Stomach (tissue), 9 donors: ENCODE data around the gene CAB39L. TPM values are rescaled to one million over a fixed set of nuclear protein-coding genes. Genes with fewer than 3 reads are reported as not detected.

Experiments
- DNase-seq, 2 donors: peaks; one replicate each; pipeline versions ENCODE4 v3.0.0 to v3.0.0-alpha.2; 2013 to 2019
- H3K27ac ChIP-seq, 5 donors: fragments of 200-600 bp in 4 of 5; sonication (generic) in 4 of 5; one replicate each; pipeline ENCODE4 v1.5.1; 2013 to 2019; ENCODE audit warnings: mild to moderate bottlenecking in 1 of 5, moderate library complexity in 1 of 5
- H3K27me3 ChIP-seq, 3 donors: fragments of 200-600 bp; sonication (generic); one replicate each; pipeline ENCODE4 v1.5.1; 2017 to 2019; ENCODE audit warnings: mixed run types in 1 of 3
- H3K36me3 ChIP-seq, 4 donors: fragments of 200-600 bp; sonication (generic); 1 replicate in 3 of 4; 2 replicates in 1 of 4; pipeline ENCODE4 v1.5.1; 2016 to 2019
- H3K4me1 ChIP-seq, 4 donors: fragments of 200-600 bp; sonication (generic); one replicate each; pipeline ENCODE4 v1.5.1; 2016 to 2019
- H3K4me3 ChIP-seq, 4 donors: fragments of 200-600 bp; sonication (generic) in 3 of 4; one replicate each; pipeline ENCODE4 v1.5.1; 2016 to 2019; ENCODE audit warnings: mild to moderate bottlenecking in 1 of 4
- H3K9me3 ChIP-seq, 4 donors: fragments of 200-600 bp; sonication (generic); one replicate each; pipeline ENCODE4 v1.5.1; 2016 to 2019
- EP300 ChIP-seq: sonication (generic); formaldehyde crosslinking; IDR thresholded peaks from one replicate; pipeline ENCODE4 v1.6.1; 2017; ENCODE audit warnings: antibody characterized with exemption
- POLR2A ChIP-seq, 4 donors: fragments of 450-650 bp; IDR thresholded peaks; one replicate each; pipeline ENCODE4 v1.6.1; 2016; ENCODE audit warnings: antibody characterized with exemption in 4 of 4, control low read depth in 2 of 4, mild to moderate bottlenecking in 1 of 4, moderate library complexity in 1 of 4
- POLR2AphosphoS5 ChIP-seq, 3 donors: sonication (generic); formaldehyde crosslinking; IDR thresholded peaks; one replicate each; pipeline ENCODE4 v1.6.1; 2016; ENCODE audit warnings: antibody characterized with exemption in 3 of 3
- WGBS, 5 donors: extraction: QIAGEN DNeasy Blood & Tissue Kit in 3 of 5; methylation state at CpG; one replicate each; pipeline versions ENCODE4 v1.1.5 to v1.1.7; 2013 to 2018; 5-methylcytosine and 5-hydroxymethylcytosine counted together
- intact Hi-C: fragments of 100-400 bp; cut with DNase I; formaldehyde crosslinking; loops from one replicate; pipeline ENCODE4 v1.15.1; 2023; ENCODE audit warnings: low total_unique reads
- polyA plus RNA-seq, 3 donors: library from polyadenylated mRNA; stranded (reverse); fragments of 200-250 nt; gene quantifications; one replicate each; pipeline ENCODE4 v1.2.3, GENCODE V29; 2013
- total RNA-seq, 5 donors: library from RNA; depleted of rRNA; stranded (reverse); fragments of >200 nt; gene quantifications; one replicate each; pipeline versions ENCODE4 v1.1.0 to v1.2.3, GENCODE V29; 2014 to 2016
- TF ChIP-seq, protein P1 (sequence below), 7 experiments: fragments of 450-650 bp in 4 of 7; fragments of 200-600 bp in 3 of 7; sonication (generic) in 3 of 7; IDR thresholded peaks; one replicate each; pipeline ENCODE4 v1.5.1; 2016 to 2019; ENCODE audit warnings: antibody characterized with exemption in 7 of 7, control low read depth in 2 of 7, mild to moderate bottlenecking in 1 of 7
- donor health status: healthy with polysubstance abuse.
- donor health status: Bipolar disorder and iron deficiency.
- donor health status: healthy.

CAB39L gene
- total and polyA plus RNA-seq, 8 donors = 11.4 to 61.6 (median 33.0) TPM

DNA sequence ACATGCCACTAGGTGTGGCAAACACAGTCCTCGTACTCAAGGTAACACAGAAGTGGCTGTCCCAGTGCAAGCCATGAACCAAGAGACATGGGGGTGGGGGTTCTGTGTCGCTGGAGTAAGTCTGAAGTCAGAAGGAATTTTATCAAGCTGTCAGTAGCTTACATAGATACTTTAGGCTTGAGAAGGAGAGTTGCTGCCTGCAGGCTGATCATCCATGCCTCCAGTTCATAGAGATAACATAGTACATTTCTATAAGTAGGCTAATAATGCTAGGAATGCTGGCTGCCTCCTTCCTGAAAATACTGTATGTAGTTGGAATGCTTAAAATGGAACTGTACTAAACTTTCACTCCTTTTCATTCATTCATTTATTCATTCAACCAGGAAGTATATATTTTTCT is 70.1 kb downstream of the CAB39L start:
- peaks cover 0 to 18% (median 12%) of the 10 kb centered on the region in 4 donors for H3K36me3 ChIP-seq
- intact Hi-C loops = no loop called here
- TF ChIP-seq POLR2A (IDR thresholded peaks at IDR 0.05) (no peak), POLR2AphosphoS5 (IDR thresholded peaks at IDR 0.05) (no peak), EP300 (no peak)
- TF ChIP-seq, protein P1, sequence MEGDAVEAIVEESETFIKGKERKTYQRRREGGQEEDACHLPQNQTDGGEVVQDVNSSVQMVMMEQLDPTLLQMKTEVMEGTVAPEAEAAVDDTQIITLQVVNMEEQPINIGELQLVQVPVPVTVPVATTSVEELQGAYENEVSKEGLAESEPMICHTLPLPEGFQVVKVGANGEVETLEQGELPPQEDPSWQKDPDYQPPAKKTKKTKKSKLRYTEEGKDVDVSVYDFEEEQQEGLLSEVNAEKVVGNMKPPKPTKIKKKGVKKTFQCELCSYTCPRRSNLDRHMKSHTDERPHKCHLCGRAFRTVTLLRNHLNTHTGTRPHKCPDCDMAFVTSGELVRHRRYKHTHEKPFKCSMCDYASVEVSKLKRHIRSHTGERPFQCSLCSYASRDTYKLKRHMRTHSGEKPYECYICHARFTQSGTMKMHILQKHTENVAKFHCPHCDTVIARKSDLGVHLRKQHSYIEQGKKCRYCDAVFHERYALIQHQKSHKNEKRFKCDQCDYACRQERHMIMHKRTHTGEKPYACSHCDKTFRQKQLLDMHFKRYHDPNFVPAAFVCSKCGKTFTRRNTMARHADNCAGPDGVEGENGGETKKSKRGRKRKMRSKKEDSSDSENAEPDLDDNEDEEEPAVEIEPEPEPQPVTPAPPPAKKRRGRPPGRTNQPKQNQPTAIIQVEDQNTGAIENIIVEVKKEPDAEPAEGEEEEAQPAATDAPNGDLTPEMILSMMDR (IDR thresholded peaks at IDR 0.05) = no peak
- H3K4me1 ChIP-seq = peaks cover 5 to 48% (median 28%) of the 10 kb centered on the region in 4 donors
- DNase-seq = no peak
- peak overlapping the region in 2 of 5 donors; percentile 53 to 73 for H3K27ac ChIP-seq
- 40 to 71% (median 47%) methylated on average over 2 of the region's 2 CpGs for WGBS, 5 donors
- H3K27me3 ChIP-seq = no peaks in the 10 kb centered on the region
- no peak overlapping the region for H3K4me3 ChIP-seq
- H3K9me3 ChIP-seq = no peaks in the 10 kb centered on the region

DNA sequence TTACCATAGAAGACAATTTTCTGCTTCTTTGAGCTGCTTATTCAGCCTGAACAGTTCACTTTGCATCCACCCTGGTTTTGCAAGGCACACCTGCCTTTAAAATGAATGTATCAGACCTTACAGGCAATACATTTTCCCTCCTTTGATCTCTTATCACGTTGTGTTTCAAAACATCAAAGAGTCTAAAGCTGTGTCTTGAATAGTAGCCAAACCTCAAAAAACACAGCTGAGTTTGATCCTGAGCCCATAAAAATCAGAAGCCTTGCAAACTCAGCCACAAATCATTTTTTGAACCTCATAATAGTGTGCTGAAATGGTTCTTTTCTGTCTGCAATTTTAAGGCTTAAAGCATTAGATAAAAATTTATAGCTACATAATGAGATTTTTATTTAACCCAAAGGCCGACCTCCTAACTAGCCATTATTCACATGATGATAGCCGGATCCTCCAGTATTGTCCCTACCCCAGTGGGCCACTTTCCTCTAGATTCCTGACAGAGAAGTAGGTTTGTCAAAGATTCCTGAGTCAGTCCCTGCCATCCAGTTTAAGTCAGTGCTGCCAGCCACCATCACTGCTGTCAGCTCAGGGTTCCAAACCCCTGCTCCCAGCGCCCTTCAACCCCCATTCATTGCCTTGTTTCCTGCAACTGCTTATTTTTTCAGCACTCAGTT is 71.8 kb downstream of the CAB39L start:
- Histone ChIP-seq H3K4me1 (peaks cover 11 to 64% (median 39%) of the 10 kb centered on the region in 4 donors), H3K4me3 (no peak overlapping the region), H3K9me3 (no peaks in the 10 kb centered on the region), H3K36me3 (peaks cover 0 to 18% (median 12%) of the 10 kb centered on the region in 4 donors), H3K27me3 (no peaks in the 10 kb centered on the region), H3K27ac (peak overlapping the region in 4 of 5 donors; percentile 53 to 73 (median 54))
- 27 to 47% (median 37%) methylated on average over 4 of the region's 4 CpGs for WGBS, 5 donors
- DNase-seq = peak in 1 of 2 donors; percentile 61
- TF ChIP-seq, protein P1 (IDR thresholded peaks at IDR 0.05) = no peak
- TF ChIP-seq POLR2AphosphoS5 (IDR thresholded peaks at IDR 0.05) = peak in 1 of 3 donors; percentile 22
- no peak for TF ChIP-seq POLR2A (IDR thresholded peaks at IDR 0.05)
- intact Hi-C loops = no loop called here

DNA sequence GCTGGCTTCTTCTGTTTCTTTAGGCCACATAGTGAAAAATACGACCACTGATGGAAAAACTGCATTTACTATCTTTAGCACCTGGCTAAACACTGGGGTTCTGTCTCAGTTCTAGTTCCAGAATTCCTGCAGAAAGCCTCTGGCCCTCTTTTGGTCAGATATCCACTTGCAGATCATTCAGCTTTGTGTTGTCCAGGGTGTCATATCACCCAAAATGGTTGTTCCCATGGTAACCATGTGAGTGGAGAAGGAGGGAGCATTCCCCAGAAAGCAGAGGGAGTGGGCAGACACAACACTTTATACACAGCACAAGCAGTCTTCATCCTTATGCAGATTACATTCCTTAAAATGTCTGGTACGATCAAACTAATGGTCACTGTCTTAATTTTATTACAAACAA is 73.5 kb downstream of the CAB39L start:
- no peaks in the 10 kb centered on the region for H3K27me3 ChIP-seq
- peak overlapping the region in 1 of 5 donors; percentile 39 for H3K27ac ChIP-seq
- peak in 1 of 2 donors; percentile 8 for DNase-seq
- WGBS, 5 donors = 62 to 79% (median 63%) methylated on average over 2 of the region's 2 CpGs
- peaks cover 11 to 70% (median 40%) of the 10 kb centered on the region in 4 donors for H3K4me1 ChIP-seq
- H3K9me3 ChIP-seq = no peaks in the 10 kb centered on the region
- no peak for TF ChIP-seq EP300
- TF ChIP-seq POLR2AphosphoS5 (IDR thresholded peaks at IDR 0.05) = no peak
- TF ChIP-seq, protein P1 (IDR thresholded peaks at IDR 0.05) = no peak
- no peak for TF ChIP-seq POLR2A (IDR thresholded peaks at IDR 0.05)
- H3K36me3 ChIP-seq = peaks cover 0 to 4% (median 0%) of the 10 kb centered on the region in 4 donors
- H3K4me3 ChIP-seq = no peak overlapping the region
- intact Hi-C loops = no loop called here

DNA sequence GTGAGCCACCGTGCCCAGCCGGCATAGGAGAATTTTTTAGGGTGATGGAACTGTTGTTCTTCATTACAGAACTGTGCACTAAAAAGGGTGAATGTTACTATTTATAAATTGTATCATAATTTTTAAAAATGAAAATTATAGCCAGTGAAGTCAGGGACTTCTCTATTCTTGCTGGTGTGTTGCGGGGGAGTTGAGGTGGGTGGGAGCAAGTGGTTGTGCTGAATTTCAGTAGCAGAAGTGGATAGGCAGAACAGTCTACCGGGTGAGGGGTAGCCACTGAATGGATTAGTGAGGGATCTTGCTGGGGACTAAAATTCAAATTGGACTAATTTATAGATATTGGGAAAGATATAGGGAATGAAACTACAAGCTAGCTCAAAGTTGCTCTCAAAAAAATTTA is 74.0 kb downstream of the CAB39L start:
- Histone ChIP-seq H3K4me3 (no peak overlapping the region), H3K9me3 (no peaks in the 10 kb centered on the region), H3K36me3 (no peaks in the 10 kb centered on the region), H3K27ac (peak overlapping the region in 1 of 5 donors; percentile 39), H3K4me1 (peaks cover 11 to 70% (median 40%) of the 10 kb centered on the region in 4 donors), H3K27me3 (no peaks in the 10 kb centered on the region)
- intact Hi-C loops = no loop called here
- WGBS, 5 donors = 67 to 96% (median 88%) methylated on average over 4 of the region's 4 CpGs
- no peak for DNase-seq
- TF ChIP-seq, protein P1 (IDR thresholded peaks at IDR 0.05) = no peak
- TF ChIP-seq POLR2A (IDR thresholded peaks at IDR 0.05) = no peak
- no peak for TF ChIP-seq POLR2AphosphoS5 (IDR thresholded peaks at IDR 0.05)
- TF ChIP-seq EP300 = no peak
